Uterus (tissue), 2 donors: ENCODE data around the gene ALS2CL.

ENCODE experiments used
- CTCF ChIP-seq, 4 experiments: fragments of 200-600 bp in 2 of 4; fragments of 450-650 bp in 2 of 4; sonication (generic) in 2 of 4; IDR thresholded peaks; one replicate each; pipeline ENCODE4 v1.5.1; 2016 to 2019; ENCODE audit warnings: antibody characterized with exemption in 4 of 4, mild to moderate bottlenecking in 2 of 4, moderate library complexity in 1 of 4
- POLR2A ChIP-seq, 2 donors: fragments of 450-650 bp; IDR thresholded peaks; one replicate each; pipeline ENCODE4 v1.6.1; 2016; ENCODE audit warnings: antibody characterized with exemption in 2 of 2, mild to moderate bottlenecking in 1 of 2, moderate library complexity in 1 of 2

- no peak for TF ChIP-seq CTCF (IDR thresholded peaks at IDR 0.05)
- no peak for TF ChIP-seq POLR2A (IDR thresholded peaks at IDR 0.05)
Observed at GRCh38 chr3:46680298-46680826, 13.1 kb downstream of the ALS2CL start.
